ENCODE results near the gene CERT1.

DNA sequence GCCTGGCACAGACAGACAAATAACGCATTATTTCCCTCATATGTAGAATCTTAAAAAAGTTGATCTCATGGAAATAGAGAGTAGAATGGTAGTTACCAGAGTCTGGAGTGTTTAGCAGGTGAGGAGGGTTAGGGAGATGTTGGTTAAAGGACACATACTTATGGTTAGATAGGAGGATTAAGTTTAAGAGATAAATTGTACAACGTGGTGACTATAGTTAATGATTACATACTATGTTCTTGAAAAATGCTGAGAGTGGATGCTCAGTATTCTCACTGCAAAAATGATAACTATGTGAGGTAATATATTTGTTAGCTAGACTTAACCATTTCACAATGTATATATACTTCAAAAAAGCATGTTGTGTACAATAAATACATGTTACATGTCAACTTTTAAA lies 38.0 kb downstream of the CERT1 start:
- TF ChIP-seq, protein P1, sequence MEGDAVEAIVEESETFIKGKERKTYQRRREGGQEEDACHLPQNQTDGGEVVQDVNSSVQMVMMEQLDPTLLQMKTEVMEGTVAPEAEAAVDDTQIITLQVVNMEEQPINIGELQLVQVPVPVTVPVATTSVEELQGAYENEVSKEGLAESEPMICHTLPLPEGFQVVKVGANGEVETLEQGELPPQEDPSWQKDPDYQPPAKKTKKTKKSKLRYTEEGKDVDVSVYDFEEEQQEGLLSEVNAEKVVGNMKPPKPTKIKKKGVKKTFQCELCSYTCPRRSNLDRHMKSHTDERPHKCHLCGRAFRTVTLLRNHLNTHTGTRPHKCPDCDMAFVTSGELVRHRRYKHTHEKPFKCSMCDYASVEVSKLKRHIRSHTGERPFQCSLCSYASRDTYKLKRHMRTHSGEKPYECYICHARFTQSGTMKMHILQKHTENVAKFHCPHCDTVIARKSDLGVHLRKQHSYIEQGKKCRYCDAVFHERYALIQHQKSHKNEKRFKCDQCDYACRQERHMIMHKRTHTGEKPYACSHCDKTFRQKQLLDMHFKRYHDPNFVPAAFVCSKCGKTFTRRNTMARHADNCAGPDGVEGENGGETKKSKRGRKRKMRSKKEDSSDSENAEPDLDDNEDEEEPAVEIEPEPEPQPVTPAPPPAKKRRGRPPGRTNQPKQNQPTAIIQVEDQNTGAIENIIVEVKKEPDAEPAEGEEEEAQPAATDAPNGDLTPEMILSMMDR (conservative IDR thresholded peaks at IDR 0.05; ENCODE audit: low read length) = no peak
- TF ChIP-seq EZH2phosphoT487 (IDR thresholded peaks at IDR 0.05; ENCODE audit: borderline replicate concordance, low read depth, low read length) = no peak

Measured in OCI-LY7 (cell line).